Muscle of leg (tissue), 11 donors: ENCODE results near the gene PGAM1. TPM values are rescaled to one million over a fixed set of nuclear protein-coding genes. Genes with fewer than 3 reads are reported as not detected.

Experiments
- DNase-seq: peaks from one replicate; pipeline ENCODE4 v3.0.0; 2013
- H3K27ac ChIP-seq: one replicate; pipeline ENCODE4 v1.5.1; 2013; ENCODE audit warnings: mild to moderate bottlenecking, low read length, control low read depth
- H3K27me3 ChIP-seq: one replicate; pipeline ENCODE4 v1.6.1; 2013; ENCODE audit warnings: low read length; ENCODE audit not compliant: control insufficient read depth, insufficient read depth
- H3K36me3 ChIP-seq: one replicate; pipeline ENCODE4 v1.6.1; 2013; ENCODE audit warnings: low read length; ENCODE audit not compliant: control insufficient read depth, insufficient read depth
- H3K4me1 ChIP-seq: one replicate; pipeline ENCODE4 v1.6.1; 2013; ENCODE audit warnings: low read length; ENCODE audit not compliant: control insufficient read depth, insufficient read depth
- H3K4me3 ChIP-seq: one replicate; pipeline ENCODE4 v1.5.1; 2013; ENCODE audit warnings: low read length, control low read depth
- H3K9me3 ChIP-seq: replicated peaks from 2 replicates; pipeline ENCODE4 v1.6.1; 2013; ENCODE audit warnings: low read depth, low read length; ENCODE audit not compliant: control insufficient read depth
- WGBS: methylation state at CpG from one replicate; pipeline ENCODE4 v1.1.5; 2013; ENCODE audit warnings: missing lambda C conversion rate; ENCODE audit not compliant: insufficient coverage; 5-methylcytosine and 5-hydroxymethylcytosine counted together
- polyA plus RNA-seq, 8 donors: library from polyadenylated mRNA; unstranded; fragments of 120-200 nt; gene quantifications; one replicate each; pipeline versions ENCODE4 v1.2.1 to v1.2.3, GENCODE V29; 2013; ENCODE audit warnings: inconsistent platforms in 1 of 8, low replicate concordance in 1 of 8; ENCODE audit not compliant: insufficient read length in 8 of 8, insufficient read depth in 1 of 8
- total RNA-seq: library from RNA; stranded (reverse); fragments of 120-200 nt; gene quantifications from one replicate; pipeline ENCODE4 v1.2.4, GENCODE V29; 2013

The PGAM1 gene
- total and polyA plus RNA-seq, 9 donors = 102 to 160 (median 111) TPM

- H3K27ac ChIP-seq = no peak overlapping the region
- H3K36me3 ChIP-seq = peaks cover 71% of the 10 kb centered on the region
- H3K27me3 ChIP-seq = no peaks in the 10 kb centered on the region
- 94% methylated on average over 6 of the region's 7 CpGs for WGBS
- DNase-seq = no peak
- H3K4me3 ChIP-seq = no peak overlapping the region
- no peaks in the 10 kb centered on the region for H3K9me3 ChIP-seq
- H3K4me1 ChIP-seq = no peaks in the 10 kb centered on the region
These were observed 40.4 kb upstream of the PGAM1 start for GRCh38 chr10:97385565-97385964.

- DNase-seq = no peak
- Histone ChIP-seq H3K36me3 (peaks cover 69% of the 10 kb centered on the region), H3K27me3 (no peaks in the 10 kb centered on the region), H3K4me1 (no peaks in the 10 kb centered on the region), H3K4me3 (no peak overlapping the region), H3K27ac (no peak overlapping the region), H3K9me3 (no peaks in the 10 kb centered on the region)
- WGBS = no CpG with 5 or more reads among the region's 5 CpGs
These were observed 37.8 kb upstream of the PGAM1 start for GRCh38 chr10:97388152-97388551.

GRCh38 chr10:97390091-97390490 is 35.9 kb upstream of the PGAM1 start:
- H3K27me3 ChIP-seq = no peaks in the 10 kb centered on the region
- WGBS = 89% methylated on average over 4 of the region's 5 CpGs
- no peak overlapping the region for H3K4me3 ChIP-seq
- H3K4me1 ChIP-seq = no peaks in the 10 kb centered on the region
- H3K27ac ChIP-seq = no peak overlapping the region
- no peak for DNase-seq
- H3K9me3 ChIP-seq = no peaks in the 10 kb centered on the region
- peaks cover 67% of the 10 kb centered on the region for H3K36me3 ChIP-seq

- WGBS = 97% methylated on average over 5 of the region's 8 CpGs
- Histone ChIP-seq H3K9me3 (no peaks in the 10 kb centered on the region), H3K4me1 (no peaks in the 10 kb centered on the region), H3K27me3 (no peaks in the 10 kb centered on the region), H3K36me3 (peaks cover 74% of the 10 kb centered on the region), H3K4me3 (no peak overlapping the region), H3K27ac (no peak overlapping the region)
- DNase-seq = no peak
These were observed 32.9 kb upstream of the PGAM1 start for GRCh38 chr10:97393034-97393573.

- Histone ChIP-seq H3K36me3 (peaks cover 50% of the 10 kb centered on the region), H3K27ac (no peak overlapping the region), H3K27me3 (no peaks in the 10 kb centered on the region), H3K4me1 (peaks cover 8% of the 10 kb centered on the region), H3K4me3 (no peak overlapping the region), H3K9me3 (no peaks in the 10 kb centered on the region)
- no peak for DNase-seq
- WGBS = 100% methylated on average over 2 of the region's 4 CpGs
These were observed 29.9 kb upstream of the PGAM1 start for GRCh38 chr10:97396056-97396455.

- WGBS = 38% methylated on average over 15 of the region's 21 CpGs
- peak overlapping the region; percentile 91 for H3K27ac ChIP-seq
- H3K36me3 ChIP-seq = peaks cover 22% of the 10 kb centered on the region
- H3K4me3 ChIP-seq = peak overlapping the region; percentile 85
- H3K27me3 ChIP-seq = no peaks in the 10 kb centered on the region
- H3K4me1 ChIP-seq = peaks cover 13% of the 10 kb centered on the region
- peak; percentile 56 for DNase-seq
- no peaks in the 10 kb centered on the region for H3K9me3 ChIP-seq
These were observed 26.0 kb upstream of the PGAM1 start for GRCh38 chr10:97399843-97400545.

GRCh38 chr10:97400665-97401454 is 25.1 kb upstream of the PGAM1 start, which contains the start of gene RRP12:
Gene RRP12 (minus strand): TSS chr10:97401340. CDS start chr10:97401231, 109 bp downstream.
- under 1% methylated on average over 33 of the region's 39 CpGs for WGBS
- no peaks in the 10 kb centered on the region for H3K27me3 ChIP-seq
- peak; percentile 99 for DNase-seq

GRCh38 chr10:97401455-97401919 is 24.5 kb upstream of the PGAM1 start:
- WGBS = 29% methylated on average over 3 of the region's 13 CpGs
- Histone ChIP-seq H3K36me3 (peaks cover 9% of the 10 kb centered on the region), H3K4me1 (peaks cover 13% of the 10 kb centered on the region), H3K27me3 (no peaks in the 10 kb centered on the region), H3K9me3 (no peaks in the 10 kb centered on the region), H3K27ac (peak overlapping the region; percentile 91), H3K4me3 (peak overlapping the region; percentile 85)
- DNase-seq = no peak

More at GRCh38 chr10:97400665-97401454, 25.1 kb upstream of the PGAM1 start, which contains the start of gene RRP12:
- H3K9me3 ChIP-seq = no peaks in the 10 kb centered on the region
- H3K4me1 ChIP-seq = peaks cover 13% of the 10 kb centered on the region
- H3K36me3 ChIP-seq = peaks cover 14% of the 10 kb centered on the region
- H3K4me3 ChIP-seq = peak within 1 kb of the TSS; percentile 85
- H3K27ac ChIP-seq = peak within 1 kb of the TSS; percentile 91

- DNase-seq = no peak
- Histone ChIP-seq H3K27ac (no peak overlapping the region), H3K4me3 (no peak overlapping the region), H3K4me1 (peaks cover 17% of the 10 kb centered on the region), H3K27me3 (no peaks in the 10 kb centered on the region), H3K36me3 (peaks cover 2% of the 10 kb centered on the region), H3K9me3 (no peaks in the 10 kb centered on the region)
These were observed 21.9 kb upstream of the PGAM1 start for GRCh38 chr10:97404044-97404443.

GRCh38 chr10:97406064-97406463 is 19.9 kb upstream of the PGAM1 start:
- no peak overlapping the region for H3K27ac ChIP-seq
- WGBS = no CpG with 5 or more reads among the region's 3 CpGs

More at GRCh38 chr10:97406064-97406463, 19.9 kb upstream of the PGAM1 start:
- H3K27me3 ChIP-seq = no peaks in the 10 kb centered on the region
- H3K4me1 ChIP-seq = peaks cover 9% of the 10 kb centered on the region
- H3K36me3 ChIP-seq = peaks cover 2% of the 10 kb centered on the region
- no peak overlapping the region for H3K4me3 ChIP-seq
- H3K9me3 ChIP-seq = no peaks in the 10 kb centered on the region
- DNase-seq = peak; percentile 63
